Fibroblast of gingiva (primary cell): ENCODE results near the gene BIRC5.

Experiments
- DNase-seq: peaks from one replicate; pipeline ENCODE4 v3.0.0-alpha.2; 2011; ENCODE audit warnings: low read depth

BIRC5 gene

DNA sequence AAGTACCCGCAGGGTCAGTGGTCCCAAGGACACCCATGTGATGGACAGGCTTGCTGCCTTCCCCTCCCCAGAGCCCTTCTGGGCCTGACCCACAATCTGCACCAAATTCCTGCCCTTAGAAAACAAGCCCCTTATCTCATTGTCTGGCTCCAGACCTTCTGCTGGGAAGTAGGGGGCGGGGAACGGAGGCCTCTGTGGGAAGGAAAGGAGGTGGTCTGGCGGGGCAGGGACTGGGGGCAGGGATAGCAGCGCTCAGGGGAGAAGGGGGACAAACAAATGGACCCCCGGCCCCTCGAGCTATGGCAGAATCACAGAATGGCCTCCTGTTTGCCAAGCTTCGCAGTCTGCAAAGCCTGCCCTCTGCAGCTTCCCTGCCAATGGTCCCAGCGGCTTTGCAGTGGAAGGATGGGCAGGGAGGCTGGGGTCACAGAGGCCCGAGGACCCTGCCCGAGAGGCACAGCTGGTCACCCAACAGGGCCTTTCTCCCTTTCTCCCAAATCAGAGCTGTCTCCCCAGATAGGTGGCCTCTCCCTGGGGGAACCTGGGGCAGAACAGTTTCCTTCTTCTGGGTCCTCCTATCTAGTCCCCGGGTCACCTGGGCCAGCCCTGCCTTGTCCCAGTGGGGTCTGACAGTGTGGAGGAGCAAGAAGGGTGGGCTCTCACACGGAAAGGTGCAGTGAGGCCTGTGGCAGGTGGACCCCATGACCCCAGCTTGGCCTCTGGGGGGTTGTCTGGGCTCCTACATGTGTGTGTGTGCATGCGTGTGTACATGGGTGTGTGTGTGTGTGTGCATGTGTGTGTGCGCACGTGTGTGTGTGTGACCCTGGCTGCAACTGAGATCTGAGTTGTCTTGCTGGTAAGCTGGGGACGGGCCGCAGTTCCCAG lies 42.9 kb downstream of the BIRC5 start:
- DNase-seq = no peak

DNA sequence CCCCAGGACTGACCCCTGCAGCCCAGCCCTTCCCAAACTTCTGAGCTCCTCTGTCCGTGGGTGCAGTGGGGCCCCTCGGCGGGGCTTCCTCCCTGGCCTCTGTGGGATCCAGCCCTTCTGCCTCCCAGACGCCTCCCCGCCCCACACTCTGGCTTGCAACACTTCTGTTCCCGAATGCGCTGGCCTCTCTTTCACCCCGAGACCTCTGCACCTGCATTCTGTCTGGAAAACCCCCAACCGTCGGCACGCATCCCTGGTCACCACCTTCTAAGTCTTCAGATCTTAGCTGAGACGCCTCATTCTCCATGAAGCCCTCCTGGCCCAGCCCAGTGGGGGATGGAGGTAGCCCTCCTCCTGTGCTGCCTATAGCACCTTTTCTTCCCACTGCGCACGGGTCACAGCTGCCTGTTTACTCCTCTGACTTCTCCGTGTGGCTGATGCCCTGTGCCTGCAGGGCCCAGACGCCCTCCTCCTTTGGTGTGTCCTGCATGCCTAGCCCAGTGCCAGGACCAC lies 43.8 kb downstream of the BIRC5 start:
- no peak for DNase-seq

DNA sequence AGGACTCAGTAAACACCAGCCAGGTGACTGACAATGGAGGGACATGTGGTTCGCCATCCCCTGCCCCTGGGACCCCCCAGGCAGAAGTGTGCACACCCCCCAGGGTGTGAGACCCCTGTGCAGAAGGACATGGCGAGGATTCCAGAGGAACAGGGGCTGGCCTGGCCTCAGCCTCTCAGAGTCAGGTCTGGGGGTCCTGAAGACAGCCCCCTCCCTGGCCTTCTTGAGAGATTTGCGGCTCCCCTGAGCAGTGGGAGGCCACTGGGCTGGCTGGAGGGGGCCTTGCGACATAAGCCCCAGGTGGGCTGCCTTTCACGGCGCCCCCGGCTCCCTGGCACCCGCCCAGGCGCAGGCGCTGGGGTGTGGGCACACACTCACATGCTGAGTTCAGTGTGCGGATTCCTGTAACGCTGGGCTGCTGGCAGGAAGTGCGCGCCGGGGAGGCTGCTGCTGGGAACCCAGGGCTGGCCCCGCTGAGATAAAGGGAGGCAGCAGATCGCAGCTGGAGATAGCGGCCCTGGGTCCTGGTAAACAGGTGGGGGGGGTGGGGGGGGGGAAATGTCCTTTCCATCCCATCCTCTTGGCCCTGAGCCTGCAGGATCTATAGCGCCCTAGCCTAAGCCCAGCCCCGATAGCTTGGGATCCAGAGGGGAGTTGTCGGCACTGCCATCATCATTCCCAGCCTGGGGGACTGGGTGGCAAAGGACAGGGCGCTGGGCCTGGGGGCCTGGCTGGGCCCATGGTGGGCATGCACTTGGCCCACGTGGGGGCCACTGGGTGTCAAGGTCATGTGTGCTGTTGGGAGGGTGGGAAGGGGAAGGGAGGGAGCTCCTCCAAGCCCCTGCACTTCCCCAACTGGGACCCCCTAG lies 44.5 kb downstream of the BIRC5 start:
- no peak for DNase-seq

DNA sequence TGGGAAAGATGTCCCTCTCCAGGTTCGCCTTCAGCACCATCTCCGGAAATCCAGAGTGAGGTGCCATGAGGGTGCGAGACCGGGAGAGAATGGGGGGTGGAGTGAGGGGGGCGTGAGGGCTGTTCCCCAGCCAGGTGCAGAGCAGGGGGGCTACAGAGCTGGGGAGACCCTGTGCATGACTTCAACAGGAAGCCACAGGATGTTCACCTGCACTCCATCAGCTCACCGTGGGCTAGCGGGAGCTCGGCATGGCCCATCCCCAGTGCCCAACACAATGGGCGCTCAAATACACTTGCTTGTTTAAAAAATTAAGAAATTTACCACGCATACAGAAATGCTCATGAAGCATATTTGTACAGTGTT lies 45.1 kb downstream of the BIRC5 start:
- no peak for DNase-seq

DNA sequence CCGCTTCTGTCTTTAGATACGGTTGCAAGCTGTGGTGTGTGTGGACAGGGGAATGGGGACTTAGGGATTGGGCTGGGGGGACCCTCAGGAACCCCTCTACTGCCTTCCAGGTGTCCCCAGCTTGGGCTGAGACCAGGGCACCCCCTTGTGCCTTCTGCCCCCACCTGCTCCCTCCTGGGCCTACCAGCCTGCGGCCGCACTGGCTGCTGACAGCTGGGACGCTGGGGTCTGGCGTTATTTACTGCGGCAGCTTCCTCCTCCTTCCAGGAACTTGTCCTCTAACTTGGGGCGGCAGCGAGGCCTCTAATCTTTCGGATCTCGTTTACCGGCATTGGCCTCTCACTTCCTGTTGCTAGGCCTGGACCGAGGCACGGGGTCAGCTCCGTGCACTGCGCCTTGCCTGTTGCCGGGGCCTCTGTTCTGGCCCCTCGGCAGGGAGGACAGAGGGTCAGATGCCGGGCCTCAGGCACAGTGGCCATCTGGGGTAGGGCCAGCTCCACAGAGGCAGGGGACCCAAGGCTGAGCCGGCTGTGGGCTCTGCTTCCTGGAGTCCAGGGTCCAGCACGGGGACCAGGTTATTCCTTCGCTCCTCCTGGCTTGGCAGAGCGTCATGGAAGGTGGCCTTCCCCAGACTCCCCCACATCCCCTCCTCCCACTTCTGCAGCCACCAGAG lies 49.1 kb downstream of the BIRC5 start:
- DNase-seq = no peak

DNA sequence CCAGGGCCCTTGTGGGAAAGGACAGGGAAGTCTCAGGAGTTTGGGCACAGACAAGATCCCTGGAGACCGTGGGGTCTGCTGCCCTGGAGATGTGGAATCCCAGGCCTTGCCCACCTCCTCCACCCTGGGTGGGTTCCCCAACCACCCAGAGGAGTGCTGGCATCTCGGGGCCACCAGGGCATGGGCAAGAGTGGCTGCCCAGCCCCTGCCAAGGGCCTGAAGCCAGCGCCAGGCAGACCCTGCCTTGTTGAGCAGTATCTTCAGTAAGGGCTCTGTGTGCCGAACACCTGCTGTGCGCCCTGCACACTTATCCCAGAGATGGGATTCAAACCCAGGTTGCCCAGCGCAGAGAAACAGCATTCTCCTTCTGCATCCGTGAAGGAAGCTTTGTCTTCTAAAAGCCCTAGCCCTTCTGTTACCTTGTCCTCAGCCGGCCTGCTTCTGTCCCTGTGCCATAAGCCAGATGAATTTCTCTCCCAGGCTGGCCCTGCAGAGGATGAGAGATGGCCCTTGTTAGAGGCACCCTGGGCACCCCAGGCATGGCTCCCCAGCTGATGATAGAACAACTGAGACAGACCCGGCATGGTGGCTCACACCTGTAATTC lies 49.8 kb downstream of the BIRC5 start:
- DNase-seq = no peak

DNA sequence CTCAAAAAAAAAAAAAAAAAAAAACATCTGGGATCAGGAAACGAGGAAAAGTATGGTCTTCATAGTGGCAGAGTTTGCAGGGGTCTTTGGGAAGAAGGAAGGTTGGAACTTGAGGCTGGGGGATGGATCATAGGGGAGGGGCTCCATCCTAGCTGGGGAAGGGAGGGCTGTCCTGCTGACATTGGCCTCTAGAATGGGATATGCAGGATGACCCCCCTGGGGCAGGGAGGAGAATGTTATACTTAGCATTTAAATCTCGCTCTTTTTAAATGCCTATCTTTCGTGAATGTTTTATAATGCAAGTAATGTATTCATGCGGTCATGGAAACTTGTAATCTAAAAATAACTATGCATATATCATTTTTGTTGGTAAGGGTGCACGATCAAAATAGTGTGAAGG lies 50.5 kb downstream of the BIRC5 start:
- DNase-seq = no peak

DNA sequence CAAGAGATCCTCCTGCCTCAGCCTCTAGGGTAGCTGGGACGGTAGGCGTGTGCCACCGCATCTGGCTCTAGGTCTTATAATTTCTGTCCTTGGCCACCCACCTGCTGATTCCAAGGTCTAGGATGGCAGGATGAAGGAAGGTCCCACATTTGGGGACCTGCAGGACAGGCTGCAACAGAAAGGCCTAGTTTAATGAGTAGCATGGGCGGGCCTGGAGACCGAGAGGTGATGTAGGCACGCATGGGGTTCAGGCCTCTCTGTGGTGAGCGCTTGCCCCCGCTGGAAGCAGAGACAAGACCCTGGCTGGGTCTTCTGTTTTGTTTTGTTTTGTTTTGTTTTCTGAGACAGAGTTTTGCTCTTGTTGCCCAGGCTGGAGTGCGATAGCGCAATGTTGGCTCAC lies 51.1 kb downstream of the BIRC5 start:
- no peak for DNase-seq

DNA sequence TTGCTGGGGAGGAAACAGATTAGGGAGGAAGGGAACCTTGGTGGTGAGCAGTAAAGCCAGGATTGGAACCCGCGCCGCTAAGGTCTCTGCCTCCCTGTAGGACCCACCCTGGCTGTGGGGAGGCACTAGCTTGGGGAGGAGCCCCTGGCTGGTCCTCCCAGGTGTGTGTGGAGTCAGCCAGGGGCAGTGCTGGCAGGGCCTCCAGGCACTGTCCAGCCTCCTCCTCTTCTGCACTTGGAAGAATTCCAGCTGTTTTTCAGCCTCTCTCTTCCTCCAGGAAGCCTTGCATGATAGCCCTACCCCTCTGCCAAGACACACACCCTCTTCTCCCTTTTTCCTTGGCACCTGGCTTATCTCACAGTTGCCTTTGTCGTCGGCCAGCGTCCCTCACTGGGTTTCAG lies 52.2 kb downstream of the BIRC5 start:
- no peak for DNase-seq

DNA sequence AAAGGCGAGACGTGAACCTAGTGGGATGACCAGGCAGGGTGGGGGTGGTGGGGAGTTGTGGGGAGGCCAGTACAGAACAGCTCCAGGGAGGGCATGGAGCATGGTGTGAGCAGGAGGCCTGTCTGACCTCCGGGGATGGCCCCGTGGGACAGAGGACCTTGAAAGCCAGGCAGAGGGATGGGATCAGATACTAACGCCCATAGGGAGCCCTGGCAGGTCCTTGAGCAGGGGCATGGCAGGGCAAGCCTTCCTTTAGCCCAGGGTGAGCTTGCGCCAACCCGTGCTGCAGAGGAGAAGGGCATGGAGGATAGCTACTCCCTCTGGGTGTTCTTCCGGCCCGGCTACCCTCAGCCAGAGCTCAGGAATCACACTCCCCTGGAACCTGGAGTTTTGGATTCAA lies 52.7 kb downstream of the BIRC5 start:
- DNase-seq = no peak

DNA sequence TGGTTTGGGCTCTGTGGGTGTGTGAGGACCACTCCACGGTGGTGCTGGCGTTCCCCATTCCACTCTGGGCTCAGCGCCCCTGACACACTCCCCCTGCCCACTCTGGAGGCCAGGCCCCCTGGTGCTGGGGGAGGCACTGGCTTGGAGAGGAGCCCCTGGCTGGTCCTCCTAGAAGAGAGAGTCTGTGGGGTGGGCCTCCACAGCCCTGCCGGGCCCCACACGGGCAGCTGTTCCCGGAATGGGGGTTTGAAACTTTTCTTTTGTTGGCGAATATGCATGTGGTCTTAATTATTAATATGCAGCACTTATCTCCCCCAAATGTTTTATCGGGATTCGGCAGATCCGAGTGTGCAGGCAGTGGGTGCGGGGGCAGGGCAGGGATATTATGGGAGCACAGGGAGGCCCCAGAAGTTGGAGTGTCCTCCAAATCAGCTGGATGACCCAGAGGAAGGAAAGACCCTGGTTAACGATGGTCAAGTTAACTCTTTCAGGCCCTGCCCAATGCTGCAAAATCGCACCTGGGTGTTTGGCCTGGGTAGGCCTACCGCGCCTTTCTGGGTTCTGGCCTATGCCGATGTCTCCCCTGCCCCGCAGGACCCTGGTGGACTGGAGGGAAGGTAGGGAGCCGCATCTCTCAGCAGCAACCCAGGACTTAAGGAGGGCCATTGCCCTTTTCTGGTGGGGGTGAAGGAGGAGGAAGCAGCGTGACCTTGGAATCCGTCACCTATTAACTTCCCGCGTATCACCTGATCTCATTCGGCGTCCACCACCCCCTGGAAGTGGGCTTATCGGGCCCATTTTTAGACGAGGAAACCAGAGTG lies 53.4 kb downstream of the BIRC5 start:
- DNase-seq = no peak

DNA sequence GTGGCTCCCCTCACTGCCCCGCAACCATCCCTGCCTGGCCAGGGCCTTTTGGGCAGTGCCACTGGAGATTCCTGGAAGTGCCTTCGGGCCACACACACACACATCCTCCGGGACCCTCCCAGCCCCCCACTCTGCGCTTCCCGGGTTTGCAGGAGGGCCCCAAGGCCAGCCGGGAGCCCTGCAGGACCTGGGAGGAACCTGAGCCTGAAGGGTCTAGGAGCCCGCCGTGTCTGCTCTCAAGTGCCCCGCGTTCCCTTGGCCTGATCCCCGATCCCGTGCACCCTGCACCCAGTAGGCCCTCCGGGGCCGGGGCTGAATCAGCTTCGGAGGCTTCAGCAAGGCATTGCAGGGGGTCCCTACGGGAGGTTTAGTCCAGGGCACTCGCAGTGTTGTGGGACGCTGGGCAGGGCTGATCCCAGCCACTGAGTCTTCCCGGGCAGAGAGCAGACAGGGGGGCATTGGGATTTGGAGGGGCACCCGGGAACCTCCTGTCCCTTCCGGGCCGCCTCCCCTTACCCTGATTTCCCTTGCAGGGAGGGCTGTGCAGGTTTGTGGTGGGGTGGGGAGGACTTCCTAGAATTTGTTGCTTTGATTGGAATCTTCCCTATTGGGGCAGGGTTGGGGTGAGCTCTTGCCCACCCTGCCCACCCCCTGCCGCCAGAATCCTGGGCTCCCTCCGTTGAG lies 54.3 kb downstream of the BIRC5 start:
- no peak for DNase-seq

DNA sequence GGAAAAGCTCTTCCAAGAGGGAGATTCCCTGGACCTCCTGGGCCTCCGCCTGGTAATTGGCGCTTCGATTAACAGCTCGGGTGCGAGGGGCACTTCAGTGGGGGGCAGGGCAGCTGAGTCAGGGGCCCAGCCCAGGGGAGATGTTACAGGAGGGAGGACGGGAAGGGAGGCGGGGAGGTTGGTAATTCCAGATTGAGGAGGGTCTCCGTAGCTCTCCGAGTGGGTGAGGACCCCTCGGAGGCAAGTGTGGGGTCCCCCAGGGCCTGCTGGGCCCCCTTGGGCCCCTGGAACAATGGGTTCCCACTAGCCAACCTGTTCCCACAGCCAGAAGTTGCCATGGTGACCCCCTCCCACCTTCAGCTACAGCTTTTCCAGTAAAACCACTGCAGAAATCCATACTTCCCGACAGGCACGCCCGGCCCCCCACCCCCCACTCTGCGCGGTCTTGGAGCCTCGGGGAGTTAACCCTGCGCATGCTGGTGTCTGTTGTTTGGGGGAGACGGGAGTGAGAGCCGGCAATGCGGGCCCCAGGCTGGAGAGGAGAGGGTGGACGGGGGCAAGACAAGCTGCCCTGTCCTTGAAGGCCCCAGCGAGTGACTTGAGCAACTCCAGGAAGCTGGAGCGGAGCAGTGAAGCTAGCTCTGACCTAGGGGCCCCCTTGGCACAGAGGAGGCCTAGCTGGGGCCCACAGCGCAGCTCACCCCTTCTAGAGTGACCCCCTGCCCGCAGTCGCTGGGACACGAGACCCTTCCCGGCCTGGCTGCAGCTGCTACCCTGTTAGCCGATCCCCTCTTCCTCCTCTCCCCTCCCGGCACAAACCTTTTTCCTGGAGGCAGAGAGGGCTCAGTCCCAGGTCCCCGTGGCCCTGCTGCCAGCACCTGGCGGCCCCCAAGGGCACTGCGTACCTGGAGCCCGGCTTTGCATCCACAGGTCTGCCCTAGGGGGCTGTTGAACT lies 55.2 kb downstream of the BIRC5 start:
- no peak for DNase-seq

DNA sequence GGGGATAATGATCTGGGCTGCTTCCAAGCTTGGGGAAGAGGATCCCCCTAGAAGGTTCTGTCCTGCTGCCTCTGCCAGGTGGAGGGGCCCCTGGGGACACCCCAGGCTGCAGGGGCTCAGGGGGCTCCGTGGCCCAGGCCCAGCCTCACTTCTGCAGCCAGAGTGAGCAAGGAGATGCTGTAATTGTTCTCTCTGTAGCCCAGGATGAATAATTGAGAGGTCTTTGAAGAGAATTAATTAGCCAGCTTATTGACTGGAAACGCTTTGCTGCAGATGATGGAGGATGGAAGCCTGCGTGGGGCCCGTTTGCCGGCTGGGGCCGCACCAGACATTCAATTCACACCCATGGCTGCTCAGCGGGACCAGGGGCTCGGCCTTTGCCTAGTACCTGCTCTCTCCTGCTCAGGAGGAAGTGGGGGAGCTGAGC lies 55.9 kb downstream of the BIRC5 start:
- no peak for DNase-seq

DNA sequence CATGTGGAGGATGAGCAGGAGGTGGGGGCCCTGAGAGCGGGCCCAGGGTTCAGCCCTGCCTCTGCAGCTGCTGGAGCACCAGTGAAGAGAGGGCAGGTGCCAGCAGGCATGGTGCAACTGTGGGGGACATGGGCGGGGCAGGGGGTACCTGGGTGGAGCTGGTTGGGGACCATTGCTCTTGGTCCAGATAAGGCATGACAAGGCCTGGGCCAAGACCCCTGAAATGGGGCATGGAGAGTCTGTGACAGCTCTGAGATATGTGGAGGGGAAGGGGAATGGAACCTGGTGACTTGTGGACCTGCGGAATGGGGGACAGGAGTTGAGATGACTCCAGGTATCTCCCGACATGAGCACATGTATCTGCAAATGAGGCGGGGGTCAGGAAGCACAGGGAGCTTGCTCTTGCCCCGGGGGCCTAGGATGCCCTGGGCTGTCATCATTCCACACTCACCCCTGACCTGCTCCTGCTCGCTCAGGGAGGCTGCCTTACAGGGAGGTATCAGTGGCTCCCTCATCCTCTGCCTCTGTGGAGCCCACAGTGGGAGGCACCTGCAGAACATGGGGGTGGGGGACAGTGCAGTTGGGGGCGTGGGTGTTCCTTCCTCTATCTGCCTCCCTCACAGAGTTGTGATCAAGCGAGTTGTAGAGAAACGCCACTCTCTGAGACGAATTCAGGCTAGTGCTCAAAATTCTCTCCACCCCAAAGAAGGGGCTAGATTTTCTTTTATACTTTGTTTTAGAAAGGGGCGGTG lies 57.5 kb downstream of the BIRC5 start:
- no peak for DNase-seq

DNA sequence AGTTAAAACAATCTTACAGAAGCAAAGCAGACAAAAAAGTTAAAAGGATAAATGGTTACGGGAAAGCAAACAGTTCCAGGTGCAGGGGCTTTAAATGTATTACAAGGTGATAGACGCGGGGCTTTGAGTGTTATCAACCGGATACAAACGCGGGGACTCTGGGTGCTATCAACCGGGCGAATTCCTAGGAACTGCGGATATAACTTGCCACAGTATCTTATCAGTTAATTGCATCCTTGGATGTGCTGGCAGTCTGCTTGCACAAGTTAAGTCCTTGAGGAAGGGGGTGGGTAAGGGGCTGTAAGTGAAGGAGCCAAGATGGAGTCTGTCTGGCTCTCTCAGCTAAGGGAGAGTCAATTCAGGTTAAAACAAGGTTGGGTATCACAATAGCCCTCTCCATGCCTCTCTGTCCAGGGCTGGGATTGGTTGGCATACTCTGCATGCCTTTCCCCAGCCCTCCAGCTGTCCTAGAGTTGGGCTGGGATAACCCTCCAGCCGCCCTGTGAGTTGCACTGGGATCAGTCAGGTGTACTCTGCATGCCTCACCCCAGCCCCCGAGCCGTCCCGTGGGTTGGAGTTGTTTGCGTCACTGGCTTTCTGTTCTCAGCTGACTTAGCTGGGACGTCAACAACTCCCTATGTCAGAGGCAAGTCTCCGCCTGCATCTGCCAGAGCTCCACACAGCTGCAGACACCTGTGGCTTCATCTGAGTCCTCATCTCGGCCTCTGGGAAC lies 58.3 kb downstream of the BIRC5 start:
- DNase-seq = no peak

DNA sequence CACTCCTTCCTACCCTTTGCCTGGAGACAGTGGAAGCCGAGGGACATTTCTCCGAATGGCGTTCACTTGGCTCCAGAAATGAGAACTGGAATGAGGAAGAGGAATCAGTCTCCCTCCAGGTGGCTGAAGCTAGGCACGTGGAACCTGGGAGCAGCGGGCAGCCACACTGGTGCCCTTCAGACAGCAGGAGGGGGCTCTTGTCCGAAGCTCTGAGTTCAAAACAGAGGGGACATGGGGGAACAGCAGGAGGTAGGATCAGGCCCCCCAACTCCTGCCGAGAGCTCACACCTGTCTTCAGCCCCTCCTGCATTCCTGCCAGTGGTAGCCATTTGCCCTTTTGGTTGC lies 58.8 kb downstream of the BIRC5 start:
- DNase-seq = no peak

DNA sequence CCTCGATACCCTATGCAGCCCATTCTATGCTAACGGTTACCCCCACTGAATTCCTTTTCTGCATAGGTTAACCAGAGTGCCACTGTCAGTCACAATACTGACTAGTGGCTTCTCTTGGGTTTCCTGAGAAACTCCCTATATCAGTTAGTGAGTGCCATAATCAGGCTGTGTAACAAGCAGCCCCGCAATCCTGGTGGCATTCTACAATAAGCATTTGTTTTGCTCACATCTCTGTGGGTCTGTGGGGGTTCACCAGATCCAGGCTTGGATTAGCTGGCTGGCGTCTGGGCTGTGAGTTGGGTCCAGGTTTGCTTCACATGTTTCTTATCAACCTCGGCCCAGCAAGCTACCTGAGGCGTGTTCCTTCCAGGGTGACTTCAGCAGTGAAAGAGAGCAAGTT lies 59.8 kb downstream of the BIRC5 start:
- DNase-seq = no peak
